HG02852 (cell line): ENCODE measurements around the gene TUBB3.
"Not testable (repeated sequence)": the region's sequence is repeated elsewhere in the genome, so short reads cannot be mapped to it uniquely, and the experiment has no call there.

Experiments
- ATAC-seq: cut with Tn5 transposase; IDR thresholded peaks from one replicate; pipeline ENCODE4 v1.9.1; 2021; ENCODE audit warnings: mild to moderate bottlenecking, moderate library complexity; ENCODE audit not compliant: unreplicated experiment

The TUBB3 gene

DNA sequence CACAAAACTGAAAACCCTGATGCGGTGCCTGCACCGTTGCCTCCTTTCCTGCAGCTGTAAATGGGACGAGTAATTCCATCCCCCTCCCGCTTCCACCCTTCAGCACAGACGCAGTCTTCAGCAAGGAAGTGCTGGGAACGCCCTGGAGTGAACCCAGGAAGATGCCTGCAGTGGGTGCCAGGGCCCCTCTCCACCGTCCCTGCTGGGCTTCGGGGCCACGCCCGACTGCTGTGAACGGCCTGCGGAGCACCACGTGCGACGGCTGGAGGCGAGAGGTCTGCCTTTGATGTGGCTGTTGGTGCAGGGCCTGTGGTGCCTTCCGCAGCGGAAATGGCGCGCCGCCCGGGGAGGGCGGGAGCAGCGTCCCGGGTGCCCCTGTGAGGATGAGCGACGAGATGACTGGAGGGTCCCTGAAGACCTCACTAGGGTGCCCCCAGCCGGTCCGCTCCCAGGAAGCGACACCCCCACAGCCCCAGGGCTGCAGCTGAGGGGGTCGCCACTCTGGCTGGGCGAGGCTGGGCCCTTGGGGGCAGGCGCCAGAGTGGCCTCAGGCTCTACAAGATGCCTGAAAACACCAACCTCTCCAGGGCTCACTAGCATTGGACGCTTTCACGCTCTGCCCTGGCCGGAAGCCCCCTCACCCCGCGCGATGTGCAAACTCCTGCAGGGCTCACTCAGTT is 5.2 kb upstream of the TUBB3 start:
- ATAC-seq = peak; percentile 83

DNA sequence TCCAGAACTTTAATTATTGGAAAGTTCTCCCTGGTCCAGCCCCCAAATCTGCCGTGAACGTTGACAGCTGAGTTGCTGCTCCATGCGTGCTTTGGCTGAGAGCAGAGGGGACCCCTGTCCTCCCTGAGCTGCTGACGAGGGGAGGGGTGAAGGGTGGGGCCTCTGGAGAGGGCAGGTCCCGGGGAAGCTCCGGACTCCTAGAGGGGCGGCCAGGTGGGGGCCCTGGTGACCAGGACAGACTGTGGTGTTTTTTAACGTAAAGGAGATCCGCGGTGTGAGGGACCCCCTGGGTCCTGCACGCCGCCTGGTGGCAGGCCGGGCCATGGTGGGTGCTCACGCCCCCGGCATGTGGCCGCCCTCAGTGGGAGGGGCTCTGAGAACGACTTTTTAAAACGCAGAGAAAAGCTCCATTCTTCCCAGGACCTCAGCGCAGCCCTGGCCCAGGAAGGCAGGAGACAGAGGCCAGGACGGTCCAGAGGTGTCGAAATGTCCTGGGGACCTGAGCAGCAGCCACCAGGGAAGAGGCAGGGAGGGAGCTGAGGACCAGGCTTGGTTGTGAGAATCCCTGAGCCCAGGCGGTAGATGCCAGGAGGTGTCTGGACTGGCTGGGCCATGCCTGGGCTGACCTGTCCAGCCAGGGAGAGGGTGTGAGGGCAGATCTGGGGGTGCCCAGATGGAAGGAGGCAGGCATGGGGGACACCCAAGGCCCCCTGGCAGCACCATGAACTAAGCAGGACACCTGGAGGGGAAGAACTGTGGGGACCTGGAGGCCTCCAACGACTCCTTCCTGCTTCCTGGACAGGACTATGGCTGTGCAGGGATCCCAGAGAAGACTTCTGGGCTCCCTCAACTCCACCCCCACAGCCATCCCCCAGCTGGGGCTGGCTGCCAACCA is 4.4 kb upstream of the TUBB3 start, which contains the start of gene MC1R:
MC1R (plus strand) TSS at position 410 of the 895 bp plus-strand sequence; CDS start at position 807, 397 bp downstream.
- no peak for ATAC-seq

DNA sequence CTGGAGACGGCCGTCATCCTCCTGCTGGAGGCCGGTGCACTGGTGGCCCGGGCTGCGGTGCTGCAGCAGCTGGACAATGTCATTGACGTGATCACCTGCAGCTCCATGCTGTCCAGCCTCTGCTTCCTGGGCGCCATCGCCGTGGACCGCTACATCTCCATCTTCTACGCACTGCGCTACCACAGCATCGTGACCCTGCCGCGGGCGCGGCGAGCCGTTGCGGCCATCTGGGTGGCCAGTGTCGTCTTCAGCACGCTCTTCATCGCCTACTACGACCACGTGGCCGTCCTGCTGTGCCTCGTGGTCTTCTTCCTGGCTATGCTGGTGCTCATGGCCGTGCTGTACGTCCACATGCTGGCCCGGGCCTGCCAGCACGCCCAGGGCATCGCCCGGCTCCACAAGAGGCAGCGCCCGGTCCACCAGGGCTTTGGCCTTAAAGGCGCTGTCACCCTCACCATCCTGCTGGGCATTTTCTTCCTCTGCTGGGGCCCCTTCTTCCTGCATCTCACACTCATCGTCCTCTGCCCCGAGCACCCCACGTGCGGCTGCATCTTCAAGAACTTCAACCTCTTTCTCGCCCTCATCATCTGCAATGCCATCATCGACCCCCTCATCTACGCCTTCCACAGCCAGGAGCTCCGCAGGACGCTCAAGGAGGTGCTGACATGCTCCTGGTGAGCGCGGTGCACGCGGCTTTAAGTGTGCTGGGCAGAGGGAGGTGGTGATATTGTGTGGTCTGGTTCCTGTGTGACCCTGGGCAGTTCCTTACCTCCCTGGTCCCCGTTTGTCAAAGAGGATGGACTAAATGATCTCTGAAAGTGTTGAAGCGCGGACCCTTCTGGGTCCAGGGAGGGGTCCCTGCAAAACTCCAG is 3.4 kb upstream of the TUBB3 start:
- ATAC-seq = no peak

DNA sequence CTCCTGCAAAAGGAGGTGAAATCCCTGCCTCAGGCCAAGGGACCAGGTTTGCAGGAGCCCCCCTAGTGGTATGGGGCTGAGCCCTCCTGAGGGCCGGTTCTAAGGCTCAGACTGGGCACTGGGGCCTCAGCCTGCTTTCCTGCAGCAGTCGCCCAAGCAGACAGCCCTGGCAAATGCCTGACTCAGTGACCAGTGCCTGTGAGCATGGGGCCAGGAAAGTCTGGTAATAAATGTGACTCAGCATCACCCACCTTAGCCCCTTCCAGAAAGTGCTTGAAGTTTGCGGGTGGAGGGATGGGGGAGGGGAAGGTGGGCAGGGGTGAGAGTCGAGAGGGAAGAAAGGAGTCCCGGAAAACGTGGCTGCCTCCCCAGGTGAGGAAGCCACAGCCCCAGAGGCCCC is 2.4 kb upstream of the TUBB3 start:
- no peak for ATAC-seq

DNA sequence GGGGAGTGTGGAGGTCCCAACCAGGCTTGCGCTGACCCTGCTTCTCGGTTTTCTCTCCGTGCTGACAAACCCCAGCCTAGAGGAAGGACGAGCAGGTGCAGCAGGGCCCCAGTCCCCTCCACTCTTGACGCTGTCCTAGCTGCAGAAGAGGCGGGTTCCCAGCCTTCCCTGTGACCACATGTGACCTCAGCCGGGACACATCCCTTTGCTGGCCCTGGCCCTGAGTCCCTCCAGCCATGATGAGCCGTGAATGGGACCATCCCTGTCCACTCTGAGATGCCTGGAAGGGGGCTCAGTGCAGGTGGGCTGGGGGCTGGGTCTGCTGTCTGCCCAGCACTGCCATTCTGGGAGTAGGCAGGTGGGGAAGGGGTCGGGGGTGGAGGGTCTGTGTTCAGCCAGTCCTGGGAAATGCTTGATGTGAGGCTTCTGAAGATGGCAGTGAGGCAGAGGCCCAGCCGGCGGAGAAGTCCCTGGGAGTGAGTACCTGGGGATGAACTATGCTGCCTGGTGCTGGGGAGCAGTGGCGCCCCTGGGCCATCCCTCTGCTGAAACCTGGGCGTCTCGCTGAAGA is 1.9 kb upstream of the TUBB3 start:
- ATAC-seq = no peak

DNA sequence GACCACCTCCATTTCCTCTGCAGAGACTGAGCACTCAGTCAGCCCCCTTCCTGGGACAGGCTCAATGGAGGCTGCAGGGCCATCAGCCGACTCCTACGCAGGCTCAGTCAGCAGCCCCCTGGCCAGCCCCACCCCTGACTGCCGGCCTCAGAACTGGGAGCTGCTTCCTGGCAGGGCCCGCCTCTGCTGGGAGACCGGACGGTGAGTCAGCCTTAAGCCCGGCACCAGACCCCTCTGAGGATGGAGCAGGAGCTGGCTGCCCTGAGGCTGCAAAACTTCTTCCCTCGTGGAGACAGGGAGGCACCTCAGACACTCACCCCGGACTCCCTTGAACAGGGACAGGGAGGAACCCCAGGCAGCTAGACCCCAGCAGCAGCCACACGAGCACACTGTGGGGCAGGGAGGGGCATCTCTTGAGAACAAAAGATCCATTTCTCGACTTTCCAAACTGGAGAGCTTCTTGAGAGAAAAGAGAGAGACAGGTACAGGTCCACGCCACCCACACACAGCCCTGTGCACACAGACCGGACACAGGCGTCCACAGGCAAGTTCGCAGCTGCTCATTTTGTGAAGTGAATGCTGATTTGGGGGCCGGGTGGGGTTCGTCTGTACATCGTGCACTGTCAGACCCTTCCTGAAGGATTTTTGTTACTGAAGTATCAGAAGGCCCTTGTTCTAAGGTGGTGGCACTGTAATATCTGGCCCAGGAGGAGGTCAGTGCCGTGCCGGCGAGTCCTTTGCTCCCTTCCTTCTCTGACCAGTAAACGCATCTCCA is 1.3 kb upstream of the TUBB3 start:
- ATAC-seq = no peak

DNA sequence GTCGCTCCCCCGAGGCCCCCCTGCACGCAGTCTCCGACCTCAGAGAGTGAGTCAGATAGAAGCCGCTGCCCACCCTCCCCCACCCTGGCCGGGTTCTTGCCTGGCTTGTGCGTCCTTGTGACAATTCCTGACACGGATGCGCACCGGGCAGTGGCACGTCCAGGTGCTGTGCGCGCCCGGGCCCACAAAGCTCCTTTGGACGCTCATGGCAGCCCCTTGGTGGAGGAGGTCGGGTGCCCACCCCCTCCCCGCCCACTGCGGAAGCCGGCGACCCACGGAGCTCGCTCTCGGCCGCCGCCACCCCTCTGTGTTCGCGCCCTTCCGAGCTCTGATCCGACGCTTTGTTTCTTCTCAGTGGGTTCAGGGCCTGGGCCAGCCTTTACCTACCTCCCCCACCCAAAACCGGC is 662 bp upstream of the TUBB3 start:
- no peak for ATAC-seq

DNA sequence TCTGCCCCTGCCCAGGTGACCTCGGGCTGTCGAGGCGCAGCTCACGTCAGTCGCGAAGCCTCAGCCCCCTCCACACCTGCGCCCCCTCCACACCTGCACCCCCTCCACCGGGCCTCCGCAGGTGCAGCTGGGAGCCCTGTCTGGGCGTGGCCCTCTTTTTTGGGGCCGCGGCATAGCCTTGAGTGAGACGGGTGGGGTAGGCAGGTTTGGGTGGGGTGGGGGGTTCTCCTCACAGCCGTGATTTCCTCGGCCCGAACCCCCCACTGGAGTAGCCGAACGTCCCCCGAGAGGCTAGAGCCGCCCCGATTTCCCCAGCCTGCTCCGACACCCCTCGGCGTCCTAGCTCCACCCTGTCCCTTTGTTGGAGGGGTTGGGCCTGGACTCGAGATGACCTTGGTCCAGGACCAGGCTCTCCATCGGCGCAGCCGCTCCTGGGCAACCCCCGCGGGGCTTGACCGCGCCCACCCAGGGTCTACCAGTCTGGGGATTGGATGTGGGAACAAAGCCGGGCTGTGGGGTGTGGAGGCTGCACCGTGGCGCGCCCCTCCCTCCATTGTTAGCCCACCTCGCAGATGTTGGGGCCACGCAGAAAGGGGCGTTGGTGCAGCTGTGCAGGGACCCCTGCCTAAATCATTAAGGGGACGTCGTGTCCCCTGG is 626 bp downstream of the TUBB3 start:
- no peak for ATAC-seq

DNA sequence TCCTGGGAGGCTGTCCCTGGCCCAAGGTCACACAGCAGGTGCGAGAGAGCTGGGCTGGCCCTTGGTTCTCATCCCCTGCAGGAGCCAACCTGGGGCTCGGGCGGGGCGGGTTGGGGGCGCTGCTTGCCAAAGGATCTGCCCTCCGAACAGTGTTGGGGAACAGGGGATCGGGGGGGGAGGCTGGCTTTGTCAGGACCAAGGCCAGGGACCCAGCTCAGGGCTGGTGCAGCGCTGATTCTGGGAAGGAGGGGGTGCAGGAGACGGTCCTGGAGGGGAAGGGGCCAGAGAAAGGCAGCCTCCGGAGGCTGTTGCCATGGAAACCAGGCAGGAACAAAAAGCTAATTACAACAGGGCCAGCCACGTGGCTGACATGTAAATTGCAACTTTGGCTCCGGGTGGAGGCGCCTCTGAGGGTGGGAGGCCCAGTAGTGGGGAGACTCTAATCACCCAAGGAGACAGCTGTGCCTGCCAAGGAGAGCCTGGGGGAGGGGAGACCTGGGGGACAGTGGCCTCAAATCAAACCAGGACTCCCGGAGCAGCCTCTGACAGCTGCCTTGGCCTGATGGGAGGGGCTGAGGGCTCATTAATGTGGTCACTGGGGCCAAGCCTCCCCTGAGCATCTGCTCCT is 1.3 kb downstream of the TUBB3 start:
- no peak for ATAC-seq

DNA sequence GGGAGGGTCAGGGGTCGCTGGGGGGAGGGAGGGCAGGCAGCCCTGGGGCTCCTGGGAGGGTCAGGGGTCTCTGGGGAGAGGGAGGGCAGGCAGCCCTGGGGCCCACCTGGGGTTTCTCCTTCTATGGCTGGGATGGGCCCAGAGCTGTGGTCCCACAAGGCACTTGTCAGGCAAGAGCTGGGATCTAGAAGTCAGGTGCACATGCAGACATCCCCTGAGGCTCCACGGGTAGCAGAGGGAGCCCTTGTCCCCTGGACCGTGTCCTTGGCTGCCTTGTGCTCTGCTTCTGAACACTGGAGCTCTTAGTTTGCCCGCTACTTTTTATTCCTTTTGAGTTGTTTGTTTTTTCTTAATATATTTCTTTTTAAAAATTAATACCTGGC is 1.8 kb downstream of the TUBB3 start:
- no peak for ATAC-seq

DNA sequence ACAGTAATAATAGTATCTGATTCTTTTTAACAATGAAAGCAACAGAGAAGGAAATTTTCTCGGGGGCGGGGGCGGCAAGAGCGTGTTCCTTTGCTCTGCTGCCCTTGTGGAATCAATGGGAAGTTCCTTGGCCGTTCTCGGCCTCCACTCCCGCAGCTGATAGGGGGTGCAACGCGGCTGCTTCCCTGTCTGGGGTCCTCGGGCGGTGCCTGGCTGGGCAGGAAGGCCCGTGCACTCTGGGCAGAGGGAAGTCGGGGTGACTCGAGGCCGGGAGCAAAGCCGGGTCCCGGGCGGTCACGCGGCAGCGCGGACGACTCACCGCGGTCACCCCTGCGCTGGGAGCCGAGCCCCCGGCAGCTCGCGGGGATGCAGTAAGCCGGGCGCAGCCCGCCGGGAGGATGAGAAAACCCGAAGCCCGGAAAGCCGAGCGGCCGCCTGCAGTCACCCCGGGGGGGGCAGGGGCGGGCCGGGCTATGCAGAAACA is 2.5 kb downstream of the TUBB3 start:
- ATAC-seq = peak; percentile 8

DNA sequence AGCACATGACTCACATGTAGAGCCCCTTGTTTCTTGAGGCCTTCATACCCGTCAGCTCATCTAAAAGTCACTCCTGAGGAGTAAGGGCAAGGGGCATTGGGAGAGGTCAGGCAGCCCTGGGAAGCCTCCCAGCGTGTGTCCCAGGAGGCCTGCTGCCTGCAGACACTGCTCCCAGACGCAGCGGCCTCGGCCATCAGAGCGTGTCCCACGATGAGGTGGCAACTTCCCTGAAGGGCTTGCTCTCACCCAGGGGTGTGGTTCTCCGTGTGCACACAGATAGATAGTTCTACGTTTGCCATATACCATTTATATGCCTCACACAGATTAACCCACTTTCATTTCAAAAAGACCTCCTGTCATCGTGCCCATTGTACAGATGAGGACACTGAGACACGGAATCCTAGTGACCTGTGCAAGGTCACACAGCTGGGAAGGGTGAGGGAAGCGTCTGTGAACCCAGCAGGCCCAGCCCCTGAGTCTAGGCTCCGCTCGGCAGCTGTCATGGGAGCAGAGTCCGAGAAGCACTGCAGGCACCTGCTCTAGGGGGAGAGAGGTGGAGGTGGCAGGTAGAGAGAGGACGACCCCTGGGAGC is 8.3 kb downstream of the TUBB3 start:
- ATAC-seq = no peak

DNA sequence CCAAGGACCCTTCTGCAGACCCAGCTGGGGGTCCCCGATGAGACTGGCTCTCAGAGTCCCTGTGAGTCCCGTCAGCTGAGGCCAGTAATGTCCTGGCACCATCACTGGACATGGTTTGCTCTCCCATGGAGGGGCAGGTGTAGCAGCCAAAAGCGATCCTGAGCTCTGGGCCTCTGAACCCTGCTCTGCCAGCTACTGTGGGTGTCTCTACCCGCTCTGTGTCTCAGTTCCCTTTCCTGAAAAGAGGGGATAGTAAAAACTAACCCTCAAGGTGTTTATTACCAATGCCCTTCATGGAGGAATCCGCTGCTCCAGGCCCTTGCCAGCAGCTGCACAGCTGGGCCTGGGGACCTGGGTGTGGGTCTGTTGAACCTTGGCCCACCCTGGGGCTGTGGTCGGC is 8.8 kb downstream of the TUBB3 start:
- ATAC-seq = no peak

DNA sequence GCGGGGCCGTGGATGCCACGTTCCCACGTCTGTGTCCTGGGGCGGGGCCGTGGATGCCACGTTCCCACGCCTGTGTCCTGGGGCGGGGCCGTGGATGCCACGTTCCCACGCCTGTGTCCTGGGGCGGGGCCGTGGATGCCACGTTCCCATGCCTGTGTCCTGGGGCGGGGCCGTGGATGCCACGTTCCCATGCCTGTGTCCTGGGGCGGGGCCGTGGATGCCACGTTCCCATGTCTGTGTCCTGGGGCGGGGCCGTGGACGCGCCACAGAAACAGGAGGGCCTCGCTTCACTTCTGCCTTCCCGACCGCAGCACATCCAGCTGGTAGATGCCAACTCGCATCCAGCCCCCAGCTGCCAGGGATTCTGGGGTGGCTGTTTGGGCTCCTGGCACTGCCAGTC is 10.9 kb downstream of the TUBB3 start:
- not testable (repeated sequence) for ATAC-seq

DNA sequence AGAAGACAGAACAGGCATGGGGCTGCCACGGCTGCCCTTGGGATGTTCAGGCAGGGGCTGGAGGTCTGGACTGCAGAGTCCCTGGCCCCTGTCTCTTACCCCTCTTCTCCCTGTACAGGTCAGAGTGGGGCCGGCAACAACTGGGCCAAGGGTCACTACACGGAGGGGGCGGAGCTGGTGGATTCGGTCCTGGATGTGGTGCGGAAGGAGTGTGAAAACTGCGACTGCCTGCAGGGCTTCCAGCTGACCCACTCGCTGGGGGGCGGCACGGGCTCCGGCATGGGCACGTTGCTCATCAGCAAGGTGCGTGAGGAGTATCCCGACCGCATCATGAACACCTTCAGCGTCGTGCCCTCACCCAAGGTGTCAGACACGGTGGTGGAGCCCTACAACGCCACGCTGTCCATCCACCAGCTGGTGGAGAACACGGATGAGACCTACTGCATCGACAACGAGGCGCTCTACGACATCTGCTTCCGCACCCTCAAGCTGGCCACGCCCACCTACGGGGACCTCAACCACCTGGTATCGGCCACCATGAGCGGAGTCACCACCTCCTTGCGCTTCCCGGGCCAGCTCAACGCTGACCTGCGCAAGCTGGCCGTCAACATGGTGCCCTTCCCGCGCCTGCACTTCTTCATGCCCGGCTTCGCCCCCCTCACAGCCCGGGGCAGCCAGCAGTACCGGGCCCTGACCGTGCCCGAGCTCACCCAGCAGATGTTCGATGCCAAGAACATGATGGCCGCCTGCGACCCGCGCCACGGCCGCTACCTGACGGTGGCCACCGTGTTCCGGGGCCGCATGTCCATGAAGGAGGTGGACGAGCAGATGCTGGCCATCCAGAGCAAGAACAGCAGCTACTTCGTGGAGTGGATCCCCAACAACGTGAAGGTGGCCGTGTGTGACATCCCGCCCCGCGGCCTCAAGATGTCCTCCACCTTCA is 11.7 kb downstream of the TUBB3 start:
- ATAC-seq = no peak

DNA sequence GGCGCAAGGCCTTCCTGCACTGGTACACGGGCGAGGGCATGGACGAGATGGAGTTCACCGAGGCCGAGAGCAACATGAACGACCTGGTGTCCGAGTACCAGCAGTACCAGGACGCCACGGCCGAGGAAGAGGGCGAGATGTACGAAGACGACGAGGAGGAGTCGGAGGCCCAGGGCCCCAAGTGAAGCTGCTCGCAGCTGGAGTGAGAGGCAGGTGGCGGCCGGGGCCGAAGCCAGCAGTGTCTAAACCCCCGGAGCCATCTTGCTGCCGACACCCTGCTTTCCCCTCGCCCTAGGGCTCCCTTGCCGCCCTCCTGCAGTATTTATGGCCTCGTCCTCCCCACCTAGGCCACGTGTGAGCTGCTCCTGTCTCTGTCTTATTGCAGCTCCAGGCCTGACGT is 12.5 kb downstream of the TUBB3 start:
- ATAC-seq = not testable (repeated sequence)

DNA sequence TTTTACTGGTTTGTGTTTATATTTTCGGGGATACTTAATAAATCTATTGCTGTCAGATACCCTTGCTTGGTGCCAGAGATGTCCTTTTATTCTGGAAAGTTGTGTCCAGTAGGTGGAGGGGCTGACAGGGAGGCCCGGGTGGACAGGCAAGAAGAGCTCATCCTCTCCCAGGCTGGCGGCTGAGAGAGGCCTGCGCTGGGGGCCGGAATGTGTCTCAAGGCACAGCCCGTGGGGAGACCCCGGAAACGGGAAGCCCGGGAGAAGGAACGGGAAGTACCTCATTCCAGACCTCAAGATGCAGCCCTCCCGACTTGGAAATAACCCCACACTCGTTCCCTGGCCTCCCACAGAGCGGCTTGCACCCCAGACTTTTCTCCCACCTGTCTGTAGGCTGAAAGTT is 12.9 kb downstream of the TUBB3 start:
- ATAC-seq = no peak

DNA sequence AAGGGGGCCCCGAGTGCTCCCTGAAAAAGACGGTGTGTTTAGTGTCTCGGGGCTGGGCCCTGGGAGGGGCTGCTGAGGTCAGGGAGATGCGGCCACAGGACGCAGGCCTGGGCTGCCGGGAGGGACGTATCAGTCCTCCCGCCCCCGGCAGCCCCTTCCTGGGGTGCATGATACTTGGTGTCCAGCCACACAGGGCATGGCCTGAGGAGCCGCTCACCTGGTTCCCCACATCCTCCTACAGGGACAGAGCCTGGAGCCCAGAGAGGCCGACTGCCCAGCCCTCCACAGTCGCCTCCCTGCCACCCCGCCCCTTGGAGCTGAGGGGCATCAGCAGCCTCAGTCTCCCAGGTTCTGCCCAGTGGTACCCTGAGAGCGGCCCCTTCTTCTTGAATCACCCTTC is 13.4 kb downstream of the TUBB3 start:
- no peak for ATAC-seq
